Measurements from ENCODE around the gene MROH8.
"Not testable (repeated sequence)": the region's sequence is repeated elsewhere in the genome, so short reads cannot be mapped to it uniquely, and the experiment has no call there.

The MROH8 gene

DNA sequence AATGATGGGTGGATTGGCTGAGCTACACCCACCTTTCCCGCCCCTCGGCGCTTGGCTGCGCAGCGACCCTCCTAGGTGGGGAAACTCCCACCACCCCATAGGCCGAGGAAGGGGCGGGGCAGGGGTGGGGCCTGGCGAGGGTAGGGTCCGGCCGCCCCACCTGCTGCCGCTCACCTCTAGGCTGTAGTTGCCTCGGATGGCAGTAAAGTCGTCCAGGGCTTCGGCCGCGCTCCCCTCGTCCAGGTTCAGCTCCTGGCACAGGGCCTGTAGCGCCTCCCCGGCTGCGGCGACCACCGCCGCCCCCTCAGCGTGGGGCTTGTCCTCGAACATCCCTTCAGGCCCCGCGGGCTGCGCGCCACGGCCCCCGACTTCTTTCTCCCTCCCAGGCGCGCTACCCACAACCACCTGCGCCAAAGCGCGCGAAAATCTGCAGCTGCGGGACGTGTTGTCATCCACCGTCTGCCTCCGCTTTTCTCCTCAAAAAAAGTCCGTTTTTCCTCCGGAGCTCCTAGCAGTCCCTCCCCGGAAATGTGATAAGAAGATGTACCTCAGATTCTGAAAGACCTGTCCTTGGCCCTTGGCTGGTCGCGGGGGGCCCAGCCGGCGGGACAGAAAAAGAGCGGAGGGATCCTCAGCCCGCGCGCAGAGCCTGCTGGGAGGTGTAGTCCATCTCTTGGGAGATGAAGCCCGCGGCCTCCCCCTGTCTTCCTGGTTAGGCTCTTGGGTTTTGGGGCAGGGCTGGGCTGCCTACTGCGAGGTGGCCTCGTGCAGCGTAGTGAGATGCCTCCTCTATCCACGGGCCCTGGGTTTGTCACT is 83.5 kb downstream of the MROH8 start, which contains the start of gene RBL1:
Gene RBL1 (minus strand): TSS at position 399 of the 816 bp plus-strand sequence. CDS start 69 bp downstream, at position 330.
- Histone ChIP-seq H3K36me3 (ENCODE audit: control insufficient read depth, insufficient read depth, low read length) (no peaks in the 10 kb centered on the region), H3K4me1 (ENCODE audit: control insufficient read depth, insufficient read depth, low read length) (no peaks in the 10 kb centered on the region), H3K27me3 (ENCODE audit: control insufficient read depth, insufficient read depth, low read length) (no peaks in the 10 kb centered on the region), H3K4me3 (ENCODE audit: low read length) (peak within 1 kb of the TSS; percentile 92), H3K27ac (ENCODE audit: low read depth, low read length) (peak within 1 kb of the TSS; percentile 68), H3K9ac (ENCODE audit: low read length) (peak within 1 kb of the TSS; percentile 74)

DNA sequence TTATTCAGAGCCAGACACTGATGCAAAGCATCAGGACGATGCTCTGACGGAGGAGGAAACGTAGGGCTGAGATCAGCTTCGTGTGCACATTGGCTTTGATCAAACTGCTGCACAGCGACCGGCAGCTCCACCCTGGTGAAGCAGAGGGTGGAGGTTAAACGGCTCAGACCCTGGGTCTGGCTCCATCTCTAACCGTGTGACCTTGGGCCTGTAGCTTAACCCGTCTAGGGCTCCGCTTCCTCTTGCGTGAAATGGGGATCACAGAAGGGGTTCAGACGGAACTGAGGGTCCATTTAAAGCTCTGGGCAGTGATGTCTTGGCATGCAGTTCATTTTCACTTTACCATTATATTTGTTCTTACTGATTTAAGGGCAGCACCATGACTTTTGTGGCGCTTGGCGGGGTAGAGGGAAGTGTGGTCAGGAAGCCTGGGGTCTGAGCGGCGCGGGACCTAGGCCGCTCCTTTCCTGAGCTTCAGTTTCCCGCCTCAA is 84.2 kb downstream of the MROH8 start:
- Histone ChIP-seq H3K9ac (ENCODE audit: low read length) (peak overlapping the region; percentile 74), H3K27me3 (ENCODE audit: control insufficient read depth, insufficient read depth, low read length) (no peaks in the 10 kb centered on the region), H3K4me3 (ENCODE audit: low read length) (peak overlapping the region; percentile 92), H3K36me3 (ENCODE audit: control insufficient read depth, insufficient read depth, low read length) (no peaks in the 10 kb centered on the region), H3K27ac (ENCODE audit: low read depth, low read length) (no peak overlapping the region), H3K4me1 (ENCODE audit: control insufficient read depth, insufficient read depth, low read length) (no peaks in the 10 kb centered on the region)

DNA sequence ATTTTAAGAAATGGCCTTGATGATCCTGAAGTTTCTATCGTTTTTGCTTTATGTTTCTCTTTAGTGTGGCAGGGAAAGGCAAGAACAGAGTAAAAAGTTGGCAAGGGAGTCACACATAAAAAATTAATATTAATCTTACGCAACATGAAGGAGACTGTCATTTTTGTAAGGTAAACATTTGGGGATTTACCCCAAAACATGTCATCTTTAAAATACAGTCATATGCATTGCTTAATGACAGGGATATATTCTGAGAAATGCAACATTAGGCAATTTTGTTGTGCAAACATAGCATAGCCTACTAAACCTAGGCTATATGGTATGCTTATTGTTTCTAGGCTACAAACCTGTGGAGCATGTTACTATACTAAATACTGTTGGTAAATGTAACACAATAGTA is 88.9 kb downstream of the MROH8 start:
- no peak overlapping the region for H3K27ac ChIP-seq (ENCODE audit: low read depth, low read length)
- no peak overlapping the region for H3K4me3 ChIP-seq (ENCODE audit: low read length)
- H3K36me3 ChIP-seq (ENCODE audit: control insufficient read depth, insufficient read depth, low read length), result no peaks in the 10 kb centered on the region
- H3K27me3 ChIP-seq (ENCODE audit: control insufficient read depth, insufficient read depth, low read length), result no peaks in the 10 kb centered on the region
- no peak overlapping the region for H3K9ac ChIP-seq (ENCODE audit: low read length)
- H3K4me1 ChIP-seq (ENCODE audit: control insufficient read depth, insufficient read depth, low read length), result no peaks in the 10 kb centered on the region

DNA sequence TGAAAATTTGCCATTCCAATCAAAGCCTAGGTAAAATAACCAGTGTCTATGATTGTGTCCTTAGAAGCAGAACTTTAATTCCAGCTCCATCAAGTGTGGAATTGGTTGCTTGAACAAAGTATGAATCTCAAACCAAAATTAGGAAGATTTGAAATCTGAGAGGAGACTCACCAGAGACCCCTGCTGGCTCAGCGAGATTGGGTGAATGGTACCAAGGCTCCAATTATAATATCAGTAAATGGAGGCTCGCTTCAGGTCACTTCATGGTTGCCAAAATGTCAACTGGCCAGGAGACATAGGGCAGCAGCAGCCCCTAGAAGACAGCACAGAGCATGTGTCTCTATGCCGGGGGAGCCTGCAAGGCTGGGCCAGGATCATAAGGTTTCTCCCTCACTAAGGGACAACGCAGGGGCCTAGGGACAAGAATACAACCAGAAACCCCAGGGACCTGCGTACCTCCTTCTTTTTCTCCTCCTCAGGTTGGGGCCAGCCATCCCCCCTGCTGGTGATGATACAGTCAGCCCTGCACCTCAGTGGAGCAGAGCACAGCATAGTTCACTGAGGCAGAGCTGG is 97.5 kb downstream of the MROH8 start:
- Histone ChIP-seq H3K36me3 (ENCODE audit: control insufficient read depth, insufficient read depth, low read length) (peaks cover 2% of the 10 kb centered on the region), H3K27ac (ENCODE audit: low read depth, low read length) (no peak overlapping the region), H3K9ac (ENCODE audit: low read length) (no peak overlapping the region), H3K27me3 (ENCODE audit: control insufficient read depth, insufficient read depth, low read length) (no peaks in the 10 kb centered on the region), H3K4me3 (ENCODE audit: low read length) (no peak overlapping the region), H3K4me1 (ENCODE audit: control insufficient read depth, insufficient read depth, low read length) (no peaks in the 10 kb centered on the region)

DNA sequence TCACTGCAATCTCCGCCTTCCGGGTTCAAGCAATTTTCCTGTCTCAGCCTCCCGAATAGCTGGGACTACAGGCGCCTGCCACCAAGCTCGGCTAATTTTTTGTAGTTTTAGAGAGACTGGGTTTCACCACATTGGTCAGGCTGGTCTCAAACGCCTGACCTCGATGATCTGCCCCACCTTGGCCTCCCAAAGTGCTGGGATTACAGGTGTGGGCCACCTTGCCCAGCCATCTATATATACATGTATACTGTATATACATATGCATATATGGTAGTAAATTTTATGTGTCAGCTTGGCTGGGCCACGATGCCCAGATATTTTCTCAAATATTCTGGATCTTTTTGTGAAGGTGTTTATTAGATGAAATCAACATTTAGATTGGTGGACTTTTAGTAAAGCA is 102.3 kb downstream of the MROH8 start:
- Histone ChIP-seq H3K9ac (ENCODE audit: low read length) (no peak overlapping the region), H3K27me3 (ENCODE audit: control insufficient read depth, insufficient read depth, low read length) (no peaks in the 10 kb centered on the region), H3K4me1 (ENCODE audit: control insufficient read depth, insufficient read depth, low read length) (no peaks in the 10 kb centered on the region), H3K27ac (ENCODE audit: low read depth, low read length) (no peak overlapping the region), H3K36me3 (ENCODE audit: control insufficient read depth, insufficient read depth, low read length) (peaks cover 1% of the 10 kb centered on the region), H3K4me3 (ENCODE audit: low read length) (no peak overlapping the region)

DNA sequence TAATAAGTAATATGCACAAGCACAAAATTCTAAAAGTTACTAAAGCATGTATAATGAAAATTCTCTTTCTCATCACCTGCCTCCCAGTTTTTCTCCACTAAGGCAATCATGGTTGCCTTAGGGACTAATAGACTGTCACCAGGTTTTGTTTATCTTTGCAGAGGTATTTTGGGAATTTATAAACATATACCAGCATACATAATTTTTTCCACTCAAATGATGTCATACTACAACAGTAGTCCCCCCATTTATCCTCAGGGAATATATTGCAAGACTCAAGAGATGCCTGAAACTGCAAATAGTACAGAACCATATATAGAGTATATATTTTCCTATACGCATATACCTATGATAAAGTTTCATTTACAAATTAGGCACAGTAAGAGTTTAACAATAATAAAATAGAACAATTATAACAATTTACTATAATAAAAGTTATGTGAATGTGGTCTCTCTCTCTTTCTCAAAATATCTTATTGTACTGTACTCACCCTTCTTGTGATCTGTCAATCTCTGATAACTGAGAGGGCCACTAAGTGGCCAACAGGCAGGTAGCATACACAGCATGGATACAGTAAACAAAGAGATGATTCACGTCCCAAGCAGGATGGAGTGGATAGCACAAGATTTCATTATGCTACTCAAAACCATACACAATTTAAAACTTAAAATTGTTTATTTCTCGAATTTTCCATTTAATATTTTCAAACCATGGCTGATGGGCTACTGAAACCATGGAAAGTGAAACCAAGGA is 103.2 kb downstream of the MROH8 start:
- H3K4me1 ChIP-seq (ENCODE audit: control insufficient read depth, insufficient read depth, low read length), result no peaks in the 10 kb centered on the region
- no peak overlapping the region for H3K9ac ChIP-seq (ENCODE audit: low read length)
- H3K4me3 ChIP-seq (ENCODE audit: low read length), result no peak overlapping the region
- no peaks in the 10 kb centered on the region for H3K27me3 ChIP-seq (ENCODE audit: control insufficient read depth, insufficient read depth, low read length)
- no peak overlapping the region for H3K27ac ChIP-seq (ENCODE audit: low read depth, low read length)
- H3K36me3 ChIP-seq (ENCODE audit: control insufficient read depth, insufficient read depth, low read length), result no peaks in the 10 kb centered on the region

DNA sequence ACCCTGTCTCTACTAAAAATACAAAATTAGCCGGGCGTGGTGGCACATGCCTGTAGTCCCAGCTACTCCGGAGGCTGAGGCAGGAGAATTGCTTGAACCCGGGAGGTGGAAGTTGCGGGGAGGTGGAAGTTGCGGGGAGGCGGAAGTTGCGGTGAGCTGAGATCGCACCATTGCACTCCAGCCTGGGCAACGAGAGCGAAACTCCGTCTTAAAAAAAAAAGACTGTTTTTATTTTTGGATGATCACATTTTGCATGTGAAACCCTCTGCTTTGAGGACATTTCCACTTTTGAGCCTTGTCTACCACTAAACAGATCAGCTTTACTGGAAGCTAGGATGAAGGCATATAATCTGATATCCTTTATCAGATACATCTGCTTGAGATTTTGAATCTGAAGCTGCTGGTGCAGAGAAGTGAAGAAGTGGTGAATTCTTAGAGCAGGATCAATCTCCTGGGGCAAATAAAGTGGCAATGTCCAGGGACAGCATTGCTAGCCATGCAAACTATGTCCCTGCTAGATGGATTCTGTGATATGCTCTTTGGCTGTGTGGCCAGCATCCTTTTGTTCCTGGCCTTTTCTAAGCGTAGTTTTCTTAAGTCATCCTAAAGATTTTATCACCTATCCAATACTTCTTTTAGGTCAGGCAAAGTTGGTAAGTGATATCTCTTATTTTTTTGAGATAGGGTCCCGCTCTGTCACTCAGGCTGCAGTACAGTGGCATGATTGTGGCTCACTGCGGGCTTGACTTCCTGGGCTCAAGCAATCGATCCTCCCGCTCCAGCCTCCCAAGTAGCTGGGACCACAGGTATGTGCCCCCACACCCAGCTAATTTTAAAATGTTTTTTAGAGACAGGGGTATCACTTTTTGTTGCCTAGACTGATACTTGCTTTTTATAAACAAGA is 106.8 kb downstream of the MROH8 start:
- H3K36me3 ChIP-seq (ENCODE audit: control insufficient read depth, insufficient read depth, low read length), result no peaks in the 10 kb centered on the region
- H3K27me3 ChIP-seq (ENCODE audit: control insufficient read depth, insufficient read depth, low read length), result no peaks in the 10 kb centered on the region
- H3K4me1 ChIP-seq (ENCODE audit: control insufficient read depth, insufficient read depth, low read length), result no peaks in the 10 kb centered on the region
- no peak overlapping the region for H3K4me3 ChIP-seq (ENCODE audit: low read length)
- no peak overlapping the region for H3K27ac ChIP-seq (ENCODE audit: low read depth, low read length)
- H3K9ac ChIP-seq (ENCODE audit: low read length), result no peak overlapping the region

DNA sequence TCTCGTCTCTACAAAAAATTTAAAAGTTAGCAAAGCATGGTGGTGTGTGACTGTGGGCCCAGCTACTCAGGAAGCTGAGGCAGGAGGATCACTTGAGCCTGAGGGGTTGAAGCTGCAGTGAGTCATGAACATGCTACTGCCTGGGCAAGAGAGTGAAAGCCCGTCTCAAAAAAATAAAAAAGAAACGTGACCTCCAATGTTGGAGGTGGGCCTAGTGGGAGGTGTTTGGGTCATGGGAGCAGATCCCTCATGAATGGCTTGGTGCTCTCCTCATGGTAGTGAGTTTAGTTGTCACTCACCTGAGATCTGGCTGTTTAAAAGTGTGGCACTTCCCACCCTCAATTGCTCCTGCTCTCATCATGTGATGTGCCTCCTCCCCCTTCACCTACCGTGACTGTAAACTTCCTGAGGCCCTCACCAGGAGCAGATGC is 107.9 kb downstream of the MROH8 start:
- Histone ChIP-seq H3K36me3 (ENCODE audit: control insufficient read depth, insufficient read depth, low read length) (no peaks in the 10 kb centered on the region), H3K9ac (ENCODE audit: low read length) (no peak overlapping the region), H3K4me3 (ENCODE audit: low read length) (no peak overlapping the region), H3K27me3 (ENCODE audit: control insufficient read depth, insufficient read depth, low read length) (no peaks in the 10 kb centered on the region), H3K27ac (ENCODE audit: low read depth, low read length) (no peak overlapping the region), H3K4me1 (ENCODE audit: control insufficient read depth, insufficient read depth, low read length) (no peaks in the 10 kb centered on the region)

DNA sequence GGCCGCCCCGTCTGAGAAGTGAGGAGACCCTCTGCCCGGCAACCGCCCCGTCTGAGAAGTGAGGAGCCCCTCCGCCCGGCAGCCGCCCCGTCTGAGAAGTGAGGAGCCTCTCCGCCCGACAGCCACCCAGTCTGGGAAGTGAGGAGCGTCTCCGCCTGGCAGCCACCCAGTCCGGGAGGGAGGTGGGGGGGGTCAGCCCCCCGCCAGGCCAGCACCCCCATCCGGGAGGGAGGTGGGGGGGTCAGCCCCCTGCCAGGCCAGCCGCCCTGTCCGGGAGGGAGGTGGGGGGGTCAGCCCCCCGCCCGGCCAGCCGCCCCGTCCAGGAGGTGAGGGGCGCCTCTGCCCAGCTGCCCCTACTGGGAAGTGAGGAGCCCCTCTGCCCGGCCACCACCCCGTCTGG is 109.8 kb downstream of the MROH8 start:
- H3K36me3 ChIP-seq (ENCODE audit: control insufficient read depth, insufficient read depth, low read length); H3K4me3 ChIP-seq (ENCODE audit: low read length); H3K4me1 ChIP-seq (ENCODE audit: control insufficient read depth, insufficient read depth, low read length); H3K27me3 ChIP-seq (ENCODE audit: control insufficient read depth, insufficient read depth, low read length); H3K27ac ChIP-seq (ENCODE audit: low read depth, low read length); H3K9ac ChIP-seq (ENCODE audit: low read length): not testable (repeated sequence)

DNA sequence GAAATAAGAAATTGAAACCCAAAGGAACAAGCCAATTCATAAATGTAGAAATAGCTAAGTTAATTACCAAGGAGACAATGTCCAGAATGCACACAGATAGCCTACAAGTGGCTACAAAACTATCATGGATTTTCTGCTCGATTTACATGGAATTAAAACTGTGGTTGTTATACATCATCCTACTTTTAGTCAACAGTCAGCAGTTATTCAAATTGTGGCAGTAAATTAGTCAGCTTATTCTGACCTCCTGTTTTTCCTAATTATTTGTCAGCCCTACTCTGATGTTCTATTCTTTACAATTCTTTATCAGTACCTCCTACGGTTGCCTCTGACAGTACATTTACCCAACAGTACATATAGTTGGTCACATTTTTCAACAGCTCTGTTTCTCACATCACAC is 113.2 kb downstream of the MROH8 start:
- no peaks in the 10 kb centered on the region for H3K36me3 ChIP-seq (ENCODE audit: control insufficient read depth, insufficient read depth, low read length)
- H3K27ac ChIP-seq (ENCODE audit: low read depth, low read length), result no peak overlapping the region
- no peak overlapping the region for H3K4me3 ChIP-seq (ENCODE audit: low read length)
- H3K9ac ChIP-seq (ENCODE audit: low read length), result no peak overlapping the region
- no peaks in the 10 kb centered on the region for H3K27me3 ChIP-seq (ENCODE audit: control insufficient read depth, insufficient read depth, low read length)
- H3K4me1 ChIP-seq (ENCODE audit: control insufficient read depth, insufficient read depth, low read length), result no peaks in the 10 kb centered on the region

DNA sequence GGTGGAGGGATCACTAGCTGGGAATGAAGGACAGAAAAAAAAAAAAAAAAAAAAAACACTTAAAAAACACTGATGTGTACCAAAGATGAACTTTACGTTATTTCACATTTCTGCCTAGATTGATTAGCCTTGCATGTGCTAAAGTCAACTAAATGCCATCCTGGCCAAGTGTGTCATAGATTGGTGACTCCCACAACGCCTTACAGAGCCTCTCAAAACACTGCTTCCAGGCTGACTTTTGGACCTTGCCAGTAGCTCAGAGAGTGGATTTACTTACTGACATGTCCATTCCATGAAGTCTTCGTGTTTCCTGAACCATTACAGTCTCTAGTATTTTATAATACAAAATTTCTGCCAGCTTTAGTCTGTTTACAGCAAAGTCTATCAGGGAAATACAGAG is 124.1 kb downstream of the MROH8 start:
- H3K27ac ChIP-seq (ENCODE audit: low read depth, low read length), result no peak overlapping the region
- no peak overlapping the region for H3K9ac ChIP-seq (ENCODE audit: low read length)
- H3K27me3 ChIP-seq (ENCODE audit: control insufficient read depth, insufficient read depth, low read length), result no peaks in the 10 kb centered on the region
- H3K4me1 ChIP-seq (ENCODE audit: control insufficient read depth, insufficient read depth, low read length), result no peaks in the 10 kb centered on the region
- no peaks in the 10 kb centered on the region for H3K36me3 ChIP-seq (ENCODE audit: control insufficient read depth, insufficient read depth, low read length)
- no peak overlapping the region for H3K4me3 ChIP-seq (ENCODE audit: low read length)

All from rectal smooth muscle tissue (tissue), 1 donor.